ENCODE results near the gene SEC11A.
"Not testable (repeated sequence)": the region's sequence is repeated elsewhere in the genome, so short reads cannot be mapped to it uniquely, and the experiment has no call there.

The SEC11A gene

GRCh38 chr15:84725001-84725491 is 9.1 kb upstream of the SEC11A start:
- Mint-ChIP-seq H3K4me1 (ENCODE audit: low read depth) (peaks cover 41% of the 10 kb centered on the region), H3K9me3 (no peaks in the 10 kb centered on the region), H3K27me3 (ENCODE audit: low read depth) (no peaks in the 10 kb centered on the region), H3K36me3 (ENCODE audit: low read depth) (peaks cover 1% of the 10 kb centered on the region), H3K4me3 (peak overlapping the region; percentile 73), H3K27ac (peak overlapping the region; percentile 90)
- DNase-seq (ENCODE audit: low spot score): no peak

GRCh38 chr15:84722628-84723027 is 6.7 kb upstream of the SEC11A start:
- Mint-ChIP-seq H3K9me3 (no peaks in the 10 kb centered on the region), H3K4me1 (ENCODE audit: low read depth) (peaks cover 38% of the 10 kb centered on the region), H3K27me3 (ENCODE audit: low read depth) (no peaks in the 10 kb centered on the region), H3K4me3 (no peak overlapping the region), H3K36me3 (ENCODE audit: low read depth) (peaks cover 1% of the 10 kb centered on the region), H3K27ac (no peak overlapping the region)
- DNase-seq (ENCODE audit: low spot score): no peak

- Mint-ChIP-seq H3K4me3 (peak overlapping the region; percentile 27), H3K4me1 (ENCODE audit: low read depth) (peaks cover 38% of the 10 kb centered on the region), H3K36me3 (ENCODE audit: low read depth) (peaks cover 3% of the 10 kb centered on the region), H3K9me3 (no peaks in the 10 kb centered on the region), H3K27ac (peak overlapping the region; percentile 51), H3K27me3 (ENCODE audit: low read depth) (no peaks in the 10 kb centered on the region)
- DNase-seq (ENCODE audit: low spot score): no peak
Measured at GRCh38 chr15:84721371-84721770, 5.4 kb upstream of the SEC11A start.

- peak overlapping the region; percentile 98 for H3K27ac Mint-ChIP-seq
- peaks cover 35% of the 10 kb centered on the region for H3K4me1 Mint-ChIP-seq (ENCODE audit: low read depth)
- H3K27me3 Mint-ChIP-seq (ENCODE audit: low read depth): no peaks in the 10 kb centered on the region
- no peaks in the 10 kb centered on the region for H3K9me3 Mint-ChIP-seq
- DNase-seq (ENCODE audit: low spot score): peak; percentile 56
- H3K4me3 Mint-ChIP-seq: peak overlapping the region; percentile 96
- peaks cover 22% of the 10 kb centered on the region for H3K36me3 Mint-ChIP-seq (ENCODE audit: low read depth)
Measured at GRCh38 chr15:84715441-84716035, 401 bp downstream of the SEC11A start.

- peak overlapping the region; percentile 96 for H3K4me3 Mint-ChIP-seq
- H3K27me3 Mint-ChIP-seq (ENCODE audit: low read depth): no peaks in the 10 kb centered on the region
- no peak for DNase-seq (ENCODE audit: low spot score)
- H3K9me3 Mint-ChIP-seq: no peaks in the 10 kb centered on the region
- peaks cover 35% of the 10 kb centered on the region for H3K4me1 Mint-ChIP-seq (ENCODE audit: low read depth)
- H3K27ac Mint-ChIP-seq: peak overlapping the region; percentile 98
- peaks cover 22% of the 10 kb centered on the region for H3K36me3 Mint-ChIP-seq (ENCODE audit: low read depth)
Measured at GRCh38 chr15:84714821-84715220, 1.1 kb downstream of the SEC11A start.

- Mint-ChIP-seq H3K27ac (peak overlapping the region; percentile 98), H3K4me3 (peak overlapping the region; percentile 96), H3K4me1 (ENCODE audit: low read depth) (peaks cover 35% of the 10 kb centered on the region), H3K27me3 (ENCODE audit: low read depth) (no peaks in the 10 kb centered on the region), H3K9me3 (no peaks in the 10 kb centered on the region), H3K36me3 (ENCODE audit: low read depth) (peaks cover 22% of the 10 kb centered on the region)
- DNase-seq (ENCODE audit: low spot score): no peak
Measured at GRCh38 chr15:84714372-84714771, 1.6 kb downstream of the SEC11A start.

GRCh38 chr15:84703808-84704207 is 12.1 kb downstream of the SEC11A start:
- no peak overlapping the region for H3K4me3 Mint-ChIP-seq
- peaks cover 23% of the 10 kb centered on the region for H3K36me3 Mint-ChIP-seq (ENCODE audit: low read depth)
- no peaks in the 10 kb centered on the region for H3K27me3 Mint-ChIP-seq (ENCODE audit: low read depth)
- no peaks in the 10 kb centered on the region for H3K9me3 Mint-ChIP-seq
- DNase-seq (ENCODE audit: low spot score): no peak
- no peak overlapping the region for H3K27ac Mint-ChIP-seq
- peaks cover 33% of the 10 kb centered on the region for H3K4me1 Mint-ChIP-seq (ENCODE audit: low read depth)

GRCh38 chr15:84702961-84703482 is 12.9 kb downstream of the SEC11A start:
- no peak for DNase-seq (ENCODE audit: low spot score)
- H3K36me3 Mint-ChIP-seq (ENCODE audit: low read depth): peaks cover 18% of the 10 kb centered on the region
- no peaks in the 10 kb centered on the region for H3K27me3 Mint-ChIP-seq (ENCODE audit: low read depth)
- no peak overlapping the region for H3K4me3 Mint-ChIP-seq
- H3K9me3 Mint-ChIP-seq: no peaks in the 10 kb centered on the region
- H3K4me1 Mint-ChIP-seq (ENCODE audit: low read depth): peaks cover 28% of the 10 kb centered on the region
- no peak overlapping the region for H3K27ac Mint-ChIP-seq

GRCh38 chr15:84699538-84700191 is 16.3 kb downstream of the SEC11A start:
- Mint-ChIP-seq H3K27ac (no peak overlapping the region), H3K36me3 (ENCODE audit: low read depth) (peaks cover 12% of the 10 kb centered on the region), H3K27me3 (ENCODE audit: low read depth) (no peaks in the 10 kb centered on the region), H3K4me3 (no peak overlapping the region), H3K4me1 (ENCODE audit: low read depth) (peaks cover 30% of the 10 kb centered on the region), H3K9me3 (no peaks in the 10 kb centered on the region)
- DNase-seq (ENCODE audit: low spot score): no peak

GRCh38 chr15:84697236-84697990 is 18.5 kb downstream of the SEC11A start:
- H3K9me3 Mint-ChIP-seq: no peaks in the 10 kb centered on the region
- H3K4me3 Mint-ChIP-seq: no peak overlapping the region
- no peak overlapping the region for H3K27ac Mint-ChIP-seq
- H3K27me3 Mint-ChIP-seq (ENCODE audit: low read depth): no peaks in the 10 kb centered on the region
- peaks cover 5% of the 10 kb centered on the region for H3K36me3 Mint-ChIP-seq (ENCODE audit: low read depth)
- no peak for DNase-seq (ENCODE audit: low spot score)
- peaks cover 22% of the 10 kb centered on the region for H3K4me1 Mint-ChIP-seq (ENCODE audit: low read depth)

GRCh38 chr15:84696757-84697156 is 19.2 kb downstream of the SEC11A start:
- Mint-ChIP-seq H3K4me3 (no peak overlapping the region), H3K27ac (no peak overlapping the region), H3K4me1 (ENCODE audit: low read depth) (peaks cover 23% of the 10 kb centered on the region), H3K36me3 (ENCODE audit: low read depth) (peaks cover 9% of the 10 kb centered on the region), H3K9me3 (no peaks in the 10 kb centered on the region), H3K27me3 (ENCODE audit: low read depth) (no peaks in the 10 kb centered on the region)
- DNase-seq (ENCODE audit: low spot score): no peak

GRCh38 chr15:84690342-84690741 is 25.6 kb downstream of the SEC11A start:
- H3K4me1 Mint-ChIP-seq (ENCODE audit: low read depth): peaks cover 8% of the 10 kb centered on the region
- no peak for DNase-seq (ENCODE audit: low spot score)
- H3K9me3 Mint-ChIP-seq: no peaks in the 10 kb centered on the region
- no peak overlapping the region for H3K4me3 Mint-ChIP-seq
- H3K27me3 Mint-ChIP-seq (ENCODE audit: low read depth): no peaks in the 10 kb centered on the region
- no peak overlapping the region for H3K27ac Mint-ChIP-seq
- H3K36me3 Mint-ChIP-seq (ENCODE audit: low read depth): peaks cover 49% of the 10 kb centered on the region

GRCh38 chr15:84689858-84690257 is 26.1 kb downstream of the SEC11A start:
- Mint-ChIP-seq H3K27me3 (ENCODE audit: low read depth) (no peaks in the 10 kb centered on the region), H3K27ac (no peak overlapping the region), H3K9me3 (no peaks in the 10 kb centered on the region), H3K4me3 (no peak overlapping the region), H3K36me3 (ENCODE audit: low read depth) (peaks cover 53% of the 10 kb centered on the region), H3K4me1 (ENCODE audit: low read depth) (peaks cover 8% of the 10 kb centered on the region)
- DNase-seq (ENCODE audit: low spot score): no peak

GRCh38 chr15:84686446-84686845 is 29.5 kb downstream of the SEC11A start:
- not testable (repeated sequence) for H3K9me3 Mint-ChIP-seq; H3K27me3 Mint-ChIP-seq (ENCODE audit: low read depth); H3K4me3 Mint-ChIP-seq; DNase-seq (ENCODE audit: low spot score); H3K4me1 Mint-ChIP-seq (ENCODE audit: low read depth)
- Mint-ChIP-seq H3K27ac (peak overlapping the region; percentile 64), H3K36me3 (ENCODE audit: low read depth) (peaks cover 64% of the 10 kb centered on the region)

Data from T-helper 2 cell treated with Interferon-gamma antibody and Interleukin-4, amounts not matched to agents 5 μg/mL and 100 μg/mL, for 36 hours (primary cell).